ENCODE measurements around the gene CALML6. TPM values are rescaled to one million over a fixed set of nuclear protein-coding genes. Genes with fewer than 3 reads are reported as not detected.
A peak's percentile ranks its signal among the peaks of the same experiment; 100 is the strongest.
"Not testable (repeated sequence)": the region's sequence is repeated elsewhere in the genome, so short reads cannot be mapped to it uniquely, and the experiment has no call there.

The CALML6 gene
- total RNA-seq, 1 experiment from 2014 or later = 1.4 TPM

DNA sequence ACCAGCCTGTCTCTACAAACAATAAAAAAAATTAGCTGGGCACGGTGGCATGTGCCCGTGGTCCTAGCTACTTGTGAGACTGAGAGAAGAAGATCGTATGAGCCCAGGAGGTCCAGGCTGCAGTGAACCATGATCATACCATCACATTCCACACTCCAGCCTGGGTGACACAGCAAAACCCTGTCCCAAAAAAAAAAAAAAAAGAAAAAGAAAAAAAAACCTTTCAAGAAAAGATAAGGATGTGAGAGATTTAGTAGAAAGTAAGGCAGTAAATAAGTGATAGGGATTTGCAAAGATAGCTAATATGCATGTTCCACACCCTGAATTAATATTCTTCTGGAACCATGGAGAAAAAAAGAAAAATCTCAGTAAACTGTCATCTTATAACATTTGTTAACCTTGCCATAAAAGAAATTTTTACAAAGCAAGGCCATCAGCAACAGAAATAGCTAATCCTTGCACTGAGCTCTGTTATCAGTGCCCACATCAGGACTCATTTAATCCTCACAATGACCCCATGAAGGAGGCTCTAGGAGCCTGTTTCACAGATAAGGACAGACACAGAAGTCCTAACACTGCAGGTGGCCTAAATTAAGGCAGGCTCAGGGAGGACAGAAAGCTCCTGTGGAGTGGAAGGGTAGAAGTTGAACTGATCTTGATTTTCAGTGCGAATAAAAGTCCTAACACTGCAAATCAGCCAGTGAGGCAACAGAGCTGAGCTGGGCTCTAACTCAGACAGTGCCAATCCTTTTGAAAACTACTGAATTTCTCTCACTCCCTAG is 31.8 kb upstream of the CALML6 start:
- DNase-seq = peak in 1 of 2 experiments; percentile 20
- Mint-ChIP-seq H3K27ac (ENCODE audit: unreplicated experiment) (peak overlapping the region; percentile 71), H3K9me3 (ENCODE audit: unreplicated experiment) (no peaks in the 10 kb centered on the region), H3K27me3 (ENCODE audit: insufficient read depth, unreplicated experiment) (no peaks in the 10 kb centered on the region), H3K36me3 (ENCODE audit: insufficient read depth, unreplicated experiment) (peaks cover 55% of the 10 kb centered on the region), H3K4me1 (ENCODE audit: low read depth, unreplicated experiment) (peaks cover 32% of the 10 kb centered on the region), H3K4me3 (ENCODE audit: unreplicated experiment) (no peak overlapping the region)
- no TSS peak for BruUV-seq (replicated peaks)
- no peaks in the 10 kb centered on the region for H3K9me3 ChIP-seq
- TF ChIP-seq, protein P1, sequence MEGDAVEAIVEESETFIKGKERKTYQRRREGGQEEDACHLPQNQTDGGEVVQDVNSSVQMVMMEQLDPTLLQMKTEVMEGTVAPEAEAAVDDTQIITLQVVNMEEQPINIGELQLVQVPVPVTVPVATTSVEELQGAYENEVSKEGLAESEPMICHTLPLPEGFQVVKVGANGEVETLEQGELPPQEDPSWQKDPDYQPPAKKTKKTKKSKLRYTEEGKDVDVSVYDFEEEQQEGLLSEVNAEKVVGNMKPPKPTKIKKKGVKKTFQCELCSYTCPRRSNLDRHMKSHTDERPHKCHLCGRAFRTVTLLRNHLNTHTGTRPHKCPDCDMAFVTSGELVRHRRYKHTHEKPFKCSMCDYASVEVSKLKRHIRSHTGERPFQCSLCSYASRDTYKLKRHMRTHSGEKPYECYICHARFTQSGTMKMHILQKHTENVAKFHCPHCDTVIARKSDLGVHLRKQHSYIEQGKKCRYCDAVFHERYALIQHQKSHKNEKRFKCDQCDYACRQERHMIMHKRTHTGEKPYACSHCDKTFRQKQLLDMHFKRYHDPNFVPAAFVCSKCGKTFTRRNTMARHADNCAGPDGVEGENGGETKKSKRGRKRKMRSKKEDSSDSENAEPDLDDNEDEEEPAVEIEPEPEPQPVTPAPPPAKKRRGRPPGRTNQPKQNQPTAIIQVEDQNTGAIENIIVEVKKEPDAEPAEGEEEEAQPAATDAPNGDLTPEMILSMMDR (IDR thresholded peaks at IDR 0.05; ENCODE audit: insufficient read depth in 1 of 2, low read depth in 1 of 2, low read length in 1 of 2, severe bottlenecking in 1 of 2, unreplicated experiment in 1 of 2) = no peak
- intact Hi-C loops (cut with micrococcal nuclease; ENCODE audit: unreplicated experiment) = no loop called here
- POLR2A ChIA-PET = interaction anchor here (0.5 kb wide), 1 partner anchor 14 kb away, joined by 3 read pairs; no protein-coding TSS in a partner anchor
- H3K36me3 ChIP-seq (ENCODE audit: control insufficient read depth, insufficient read depth, low read length) = 0 out of 2 replicates have a peak, but pooled peaks cover 1% of the 10 kb centered on the region
- H3K4me1 ChIP-seq = peaks cover 13% of the 10 kb centered on the region
- no peaks in the 10 kb centered on the region for H3K27me3 ChIP-seq (replicated peaks; ENCODE audit: control insufficient read depth, insufficient read depth, low read length)
- H3K4me3 ChIP-seq (ENCODE audit: low read depth, low read length) = no peak overlapping the region
- CTCF ChIA-PET = interaction anchor here (0.7 to 1.2 kb wide), 2 partner anchors 25 to 107 kb away, joined by 3 read pairs; no protein-coding TSS in a partner anchor

DNA sequence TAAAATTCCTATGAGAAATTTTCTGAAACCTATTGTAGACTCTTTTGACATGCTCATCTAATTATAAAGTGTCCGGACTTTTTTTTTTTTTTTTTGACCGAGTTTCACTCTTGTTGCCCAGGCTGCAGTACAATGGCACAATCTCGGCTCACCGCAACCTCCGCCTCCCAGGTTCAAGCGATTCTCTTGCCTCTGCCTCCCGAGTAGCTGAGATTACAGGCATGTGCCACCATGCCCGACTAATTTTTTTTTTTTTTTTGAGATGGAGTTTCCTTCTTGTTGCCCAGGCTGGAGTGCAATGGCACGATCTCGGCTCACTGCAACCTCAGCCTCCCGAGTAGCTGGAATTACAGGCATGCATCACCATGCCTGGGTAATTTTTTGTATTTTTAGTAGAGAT is 31.2 kb upstream of the CALML6 start:
- H3K27me3 ChIP-seq (replicated peaks; ENCODE audit: control insufficient read depth, insufficient read depth, low read length); H3K9me3 ChIP-seq; H3K27me3 Mint-ChIP-seq (ENCODE audit: insufficient read depth, unreplicated experiment); H3K9me3 Mint-ChIP-seq (ENCODE audit: unreplicated experiment); H3K4me3 ChIP-seq (ENCODE audit: low read depth, low read length); H3K4me3 Mint-ChIP-seq (ENCODE audit: unreplicated experiment); H3K36me3 ChIP-seq (ENCODE audit: control insufficient read depth, insufficient read depth, low read length); intact Hi-C loops (cut with micrococcal nuclease; ENCODE audit: unreplicated experiment); DNase-seq; BruUV-seq (replicated peaks); H3K27ac Mint-ChIP-seq (ENCODE audit: unreplicated experiment); POLR2A ChIA-PET: not testable (repeated sequence)
- CTCF ChIA-PET = interaction anchor here (1.2 kb wide), 1 partner anchor 25 kb away, joined by 3 read pairs; no protein-coding TSS in a partner anchor
- Mint-ChIP-seq H3K4me1 (ENCODE audit: low read depth, unreplicated experiment) (peaks cover 28% of the 10 kb centered on the region), H3K36me3 (ENCODE audit: insufficient read depth, unreplicated experiment) (peaks cover 52% of the 10 kb centered on the region)
- H3K4me1 ChIP-seq = peaks cover 18% of the 10 kb centered on the region

DNA sequence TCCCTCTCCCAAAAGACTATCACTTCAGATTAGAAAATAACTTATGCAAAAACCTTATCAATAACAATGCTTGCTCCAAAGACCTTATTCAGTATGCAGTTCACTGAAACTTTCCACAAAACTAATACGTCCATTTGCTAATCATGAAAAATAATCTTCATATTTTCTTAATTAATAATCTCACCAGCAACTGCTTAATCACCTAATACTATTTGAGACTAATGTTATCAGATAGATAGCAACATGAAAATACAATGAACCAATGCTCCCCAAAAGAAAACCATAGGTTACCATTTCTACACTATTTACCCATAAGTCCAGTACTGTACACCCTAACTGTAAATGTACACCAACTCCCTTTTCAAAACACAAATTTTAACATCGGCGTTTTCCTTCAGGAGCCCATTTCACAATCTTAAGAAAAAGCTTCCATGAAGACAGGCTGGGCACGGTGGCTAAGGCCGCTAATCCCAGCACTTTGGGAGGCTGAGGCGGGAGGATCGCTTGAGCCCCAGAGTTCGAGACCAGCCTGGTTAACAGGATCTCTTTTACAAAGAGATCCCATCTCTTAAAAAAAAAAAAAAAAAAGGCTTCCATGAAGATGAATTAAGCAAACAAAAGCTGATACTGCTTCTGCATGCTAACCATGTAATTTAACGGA is 25.8 kb upstream of the CALML6 start:
- TSS peak; percentile 55 for BruUV-seq (replicated peaks)

More for the DNA sequence above, 25.8 kb upstream of the CALML6 start:
- Histone ChIP-seq H3K27me3 (replicated peaks; ENCODE audit: control insufficient read depth, insufficient read depth, low read length) (no peaks in the 10 kb centered on the region), H3K4me3 (ENCODE audit: low read depth, low read length) (peak overlapping the region; percentile 91), H3K36me3 (ENCODE audit: control insufficient read depth, insufficient read depth, low read length) (no peaks in the 10 kb centered on the region), H3K9me3 (no peaks in the 10 kb centered on the region), H3K4me1 (peaks cover 28% of the 10 kb centered on the region)
- ChIA-PET POLR2A (no interaction called here), CTCF (interaction anchor here (0.7 kb wide), 1 partner anchor 9 kb away, joined by 3 read pairs; no protein-coding TSS in a partner anchor)
- DNase-seq = no peak
- peak overlapping the region; percentile 70 for H3K4me3 Mint-ChIP-seq (ENCODE audit: unreplicated experiment)
- peaks cover 6% of the 10 kb centered on the region for H3K4me1 Mint-ChIP-seq (ENCODE audit: low read depth, unreplicated experiment)
- TF ChIP-seq, protein P1 (IDR thresholded peaks at IDR 0.05; ENCODE audit: insufficient read depth in 1 of 2, low read depth in 1 of 2, low read length in 1 of 2, severe bottlenecking in 1 of 2, unreplicated experiment in 1 of 2) = no peak
- H3K9me3 Mint-ChIP-seq (ENCODE audit: unreplicated experiment) = no peaks in the 10 kb centered on the region
- no peak overlapping the region for H3K27ac Mint-ChIP-seq (ENCODE audit: unreplicated experiment)
- intact Hi-C loops (cut with micrococcal nuclease; ENCODE audit: unreplicated experiment) = no loop called here
- H3K27me3 Mint-ChIP-seq (ENCODE audit: insufficient read depth, unreplicated experiment) = no peaks in the 10 kb centered on the region
- peaks cover 25% of the 10 kb centered on the region for H3K36me3 Mint-ChIP-seq (ENCODE audit: insufficient read depth, unreplicated experiment)
